Central memory CD4-positive, alpha-beta T cell (primary cell): ENCODE measurements around the gene RCAN2.
A peak's percentile ranks its signal among the peaks of the same experiment; 100 is the strongest.

Experiments
- DNase-seq: peaks from one replicate; pipeline ENCODE4 v3.0.0; 2022

RCAN2 gene

GRCh38 chr6:46204880-46205650 is 286.2 kb downstream of the RCAN2 start:
- no peak for DNase-seq

- DNase-seq = no peak
Measured at GRCh38 chr6:46203391-46204177, 287.7 kb downstream of the RCAN2 start.

- DNase-seq = no peak
Measured at GRCh38 chr6:46201702-46202101, 289.5 kb downstream of the RCAN2 start.

GRCh38 chr6:46199387-46199786 is 291.9 kb downstream of the RCAN2 start:
- no peak for DNase-seq

GRCh38 chr6:46191961-46192360 is 299.3 kb downstream of the RCAN2 start:
- DNase-seq = no peak

- no peak for DNase-seq
Measured at GRCh38 chr6:46190889-46191288, 300.4 kb downstream of the RCAN2 start.

- DNase-seq = no peak
Measured at GRCh38 chr6:46189726-46190125, 301.5 kb downstream of the RCAN2 start.

- no peak for DNase-seq
Measured at GRCh38 chr6:46186583-46186982, 304.7 kb downstream of the RCAN2 start.

- DNase-seq = no peak
Measured at GRCh38 chr6:46184114-46184513, 307.1 kb downstream of the RCAN2 start.

GRCh38 chr6:46175976-46176375 is 315.3 kb downstream of the RCAN2 start:
- no peak for DNase-seq

GRCh38 chr6:46175446-46175845 is 315.8 kb downstream of the RCAN2 start:
- peak; percentile 49 for DNase-seq

GRCh38 chr6:46174904-46175303 is 316.3 kb downstream of the RCAN2 start:
- no peak for DNase-seq

GRCh38 chr6:46172176-46172575 is 319.1 kb downstream of the RCAN2 start:
- no peak for DNase-seq
